ENCODE data around the gene TRAK1. TPM values are rescaled to one million over a fixed set of nuclear protein-coding genes. Genes with fewer than 3 reads are reported as not detected.

TRAK1 gene
- total and polyA plus RNA-seq, 10 of the 15 experiments (the other 5 are each of a cell fraction or from before 2014, with no cell fraction given) = 6.6 to 46.2 (median 23.7) TPM

DNA sequence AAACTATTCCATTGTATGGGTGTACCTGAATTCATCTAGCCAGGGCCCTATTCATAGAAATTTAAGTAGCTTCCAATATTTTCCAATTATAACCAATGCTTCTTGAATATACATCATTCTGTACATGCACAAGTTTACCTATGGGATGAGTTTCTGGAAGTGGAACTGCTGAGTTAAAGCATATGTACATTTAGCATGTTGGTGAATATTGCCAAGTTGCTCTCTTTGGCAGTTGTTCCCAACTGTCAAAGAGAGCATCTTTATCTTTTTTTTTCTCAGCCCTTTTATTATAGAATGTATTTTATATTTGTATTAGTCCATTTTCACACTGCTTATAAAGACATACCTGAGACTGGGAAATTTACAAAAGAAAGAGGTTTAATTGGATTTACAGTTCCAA, 183.1 kb downstream of the TRAK1 start:
- BruUV-seq (replicated peaks) = no TSS peak
- no peaks in the 10 kb centered on the region for H3K36me3 ChIP-seq (ENCODE audit: control insufficient read depth in 2 of 2, insufficient read depth in 2 of 2, low read length in 1 of 2)
- peaks cover 18% of the 10 kb centered on the region for H3K4me1 ChIP-seq (ENCODE audit: control insufficient read depth, insufficient read depth, low read length)
- no peaks in the 10 kb centered on the region for H3K79me2 ChIP-seq (ENCODE audit: control insufficient read depth, insufficient read depth, low read length)
- in situ Hi-C loops (cut with MboI) (no loop called here), intact Hi-C loops (cut with micrococcal nuclease; ENCODE audit: unreplicated experiment) (no loop called here)
- no peak overlapping the region for H3K4me3 ChIP-seq
- no peak overlapping the region for H2AFZ ChIP-seq (ENCODE audit: control insufficient read depth, low read depth, low read length)
- H3K9ac ChIP-seq (ENCODE audit: control insufficient read depth, insufficient read depth, low read length) = no peak overlapping the region
- no peaks in the 10 kb centered on the region for H3K27me3 ChIP-seq (replicated peaks in 1 of 2; ENCODE audit: control insufficient read depth in 2 of 2, insufficient read depth in 2 of 2, low read length in 1 of 2)
- ChIA-PET SMC1A (ENCODE audit: uncharacterized antibody, unreplicated experiment) (no interaction called here), RAD21 (ENCODE audit: unreplicated experiment) (no interaction called here), CTCF (interaction anchor here (1.6 kb wide), 1 partner anchor 307 kb away, joined by 3 read pairs; no protein-coding TSS in a partner anchor), POLR2A (no interaction called here)
- FAIRE-seq = no peak
- no peak for ATAC-seq
- H3K27ac ChIP-seq (ENCODE audit: control insufficient read depth, insufficient read depth) = no peak overlapping the region
- no peak overlapping the region for H3K4me2 ChIP-seq (ENCODE audit: control insufficient read depth, insufficient read depth)
- H3K9me3 ChIP-seq (replicated peaks; ENCODE audit: control insufficient read depth, insufficient read depth, low read length) = no peaks in the 10 kb centered on the region; the same call in 2 of the 3 replicates
- no peak for DNase-seq (ENCODE audit: low read depth, low spot score)
- no peaks in the 10 kb centered on the region for H4K20me1 ChIP-seq (ENCODE audit: control insufficient read depth, insufficient read depth)
- no peak for TF ChIP-seq BHLHE40 (IDR thresholded peaks at IDR 0.05; ENCODE audit: borderline replicate concordance in 1 of 2, low read depth in 2 of 2, low read length in 1 of 2)
- TF ChIP-seq DPF2 (IDR thresholded peaks at IDR 0.05) = no peak
- no peak for TF ChIP-seq SPI1 (IDR thresholded peaks at IDR 0.05; ENCODE audit: borderline replicate concordance, insufficient read depth, low read depth, low read length)
- no peak for TF ChIP-seq MEF2A (IDR thresholded peaks at IDR 0.05; ENCODE audit: insufficient read depth, low read depth, low read length)
- TF ChIP-seq RBBP5 (conservative IDR thresholded peaks at IDR 0.05) = no peak
- no peak for TF ChIP-seq YY1 (IDR thresholded peaks at IDR 0.05; ENCODE audit: low read depth, low read length)
- no peak for TF ChIP-seq PML (IDR thresholded peaks at IDR 0.05; ENCODE audit: low read length)
- no peak for TF ChIP-seq HDAC6 (IDR thresholded peaks at IDR 0.05; ENCODE audit: unreplicated experiment)
- TF ChIP-seq TCF12 (IDR thresholded peaks at IDR 0.05; ENCODE audit: low read depth, low read length) = no peak
- no peak for TF ChIP-seq CEBPB (IDR thresholded peaks at IDR 0.05; ENCODE audit: borderline replicate concordance in 1 of 2, low read depth in 2 of 2, low read length in 2 of 2)
- TF ChIP-seq EED (IDR thresholded peaks at IDR 0.05; ENCODE audit: low read depth) = no peak
- no peak for TF ChIP-seq SMARCA5 (IDR thresholded peaks at IDR 0.05)
- no peak for TF ChIP-seq EP300 (IDR thresholded peaks at IDR 0.05; ENCODE audit: borderline replicate concordance in 1 of 2, control insufficient read depth in 1 of 2, low read depth in 2 of 2, low read length in 2 of 2)

All from GM12878 (cell line).